Pancreas (tissue), 10 donors: ENCODE results near the gene INPP5A. TPM values are rescaled to one million over a fixed set of nuclear protein-coding genes. Genes with fewer than 3 reads are reported as not detected.

Experiments used
- ATAC-seq, 4 donors: fragments of 200-7000 bp; cut with Tn5 transposase; one replicate each; pipeline versions ENCODE4 v1.8.0 to v1.9.1; 2020; ENCODE audit warnings: mild to moderate bottlenecking in 4 of 4, moderate library complexity in 4 of 4
- DNase-seq, 6 donors: peaks; one replicate each; pipeline ENCODE4 v3.0.0-alpha.2; 2020
- FAIRE-seq: peaks from 2 replicates; lab custom pipeline; 2012; peaks lifted over from hg19 to GRCh38; lab: Jason Lieb, UNC
- H3K27ac ChIP-seq, 4 donors: fragments of 200-600 bp; sonication (generic); 1 replicate in 3 of 4; 2 replicates in 1 of 4; pipeline versions ENCODE4 v1.5.0 to v1.8.0; 2020
- H3K27me3 ChIP-seq, 4 donors: fragments of 200-600 bp; one replicate each; pipeline ENCODE4 v1.8.0; 2021
- H3K36me3 ChIP-seq, 3 donors: fragments of 200-600 bp; sonication (generic) in 1 of 3; one replicate each; pipeline versions ENCODE4 v1.5.0 to v1.8.0; 2020 to 2021
- H3K4me1 ChIP-seq, 3 donors: fragments of 200-600 bp; one replicate each; pipeline ENCODE4 v1.8.0; 2021
- H3K4me3 ChIP-seq, 4 donors: fragments of 200-600 bp; sonication (generic) in 2 of 4; one replicate each; pipeline versions ENCODE4 v1.5.0 to v1.8.0; 2020 to 2021
- H3K9me3 ChIP-seq, 4 donors: fragments of 200-600 bp; one replicate each; pipeline ENCODE4 v1.8.0; 2021
- WGBS, 2 donors: extraction: QIAGEN DNeasy Blood & Tissue Kit; methylation state at CpG; one replicate each; pipeline ENCODE4 v1.1.7; 2013; 5-methylcytosine and 5-hydroxymethylcytosine counted together
- intact Hi-C, 3 donors: fragments of 100-400 bp; cut with DNase I; formaldehyde crosslinking; loops; one replicate each; pipeline versions ENCODE4 v1.11.1 to v1.14.2; 2022
- polyA plus RNA-seq, 2 donors: library from polyadenylated mRNA; stranded (reverse); fragments of 200-250 nt; gene quantifications; one replicate each; pipeline ENCODE4 v1.2.3, GENCODE V29; 2013
- total RNA-seq, 6 donors: library from RNA; stranded (reverse); fragmentation: NEBNext Ultra II Directional in 4 of 6; extraction: Animal tissue kit (Norgen Biotek cat#: 25700) in 4 of 6; gene quantifications; one replicate each; pipeline versions ENCODE4 v1.2.1 to v1.2.4, GENCODE V29; 2021 to 2023
- TF ChIP-seq, protein P1 (sequence below), 4 donors: fragments of 200-600 bp; sonication (generic) in 3 of 4; IDR thresholded peaks; one replicate each; pipeline versions ENCODE4 v1.5.0 to v1.8.0; 2021; ENCODE audit warnings: antibody characterized with exemption in 4 of 4
- donor health status: healthy with polysubstance abuse.
- donor health status: DM: no; HTN: no; CAD: no; lungs with moderate emphysema.
- donor health status: DM: no; HTN: no; CAD: no.
- donor health status: control.
- donor health status: control.
- donor health status: Bipolar disorder and iron deficiency.
- donor health status: DM: yes; HTN: yes; CAD: no.
- donor health status: DM: no; HTN: no; CAD: no.
- donor health status: DM: no; HTN: no; CAD: no.
- donor health status: DM: yes; HTN: yes; CAD: no.

Gene INPP5A
- total and polyA plus RNA-seq, 8 donors, result 5.9 to 15.6 (median 11.3) TPM

DNA sequence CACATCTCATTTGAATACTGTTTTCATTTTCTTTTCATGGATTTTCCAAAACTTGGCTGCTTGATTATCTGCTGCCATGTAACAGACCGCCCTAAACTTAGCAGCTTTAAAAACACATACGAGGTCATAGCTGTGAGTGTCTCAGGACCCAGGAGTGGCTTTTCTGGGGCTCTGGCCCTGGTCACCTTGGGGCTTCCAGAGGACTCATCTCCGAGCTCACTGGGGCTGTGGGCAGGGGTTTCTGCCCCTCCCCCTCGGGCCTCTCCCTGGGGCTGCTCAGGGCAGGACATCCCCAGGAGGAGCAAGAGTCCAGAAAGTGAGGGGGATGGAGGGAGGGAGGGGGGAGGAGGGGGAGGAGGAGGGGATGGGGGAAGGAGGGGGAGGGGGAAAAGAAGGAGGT lies 171.3 kb downstream of the INPP5A start:
- TF ChIP-seq, protein P1, sequence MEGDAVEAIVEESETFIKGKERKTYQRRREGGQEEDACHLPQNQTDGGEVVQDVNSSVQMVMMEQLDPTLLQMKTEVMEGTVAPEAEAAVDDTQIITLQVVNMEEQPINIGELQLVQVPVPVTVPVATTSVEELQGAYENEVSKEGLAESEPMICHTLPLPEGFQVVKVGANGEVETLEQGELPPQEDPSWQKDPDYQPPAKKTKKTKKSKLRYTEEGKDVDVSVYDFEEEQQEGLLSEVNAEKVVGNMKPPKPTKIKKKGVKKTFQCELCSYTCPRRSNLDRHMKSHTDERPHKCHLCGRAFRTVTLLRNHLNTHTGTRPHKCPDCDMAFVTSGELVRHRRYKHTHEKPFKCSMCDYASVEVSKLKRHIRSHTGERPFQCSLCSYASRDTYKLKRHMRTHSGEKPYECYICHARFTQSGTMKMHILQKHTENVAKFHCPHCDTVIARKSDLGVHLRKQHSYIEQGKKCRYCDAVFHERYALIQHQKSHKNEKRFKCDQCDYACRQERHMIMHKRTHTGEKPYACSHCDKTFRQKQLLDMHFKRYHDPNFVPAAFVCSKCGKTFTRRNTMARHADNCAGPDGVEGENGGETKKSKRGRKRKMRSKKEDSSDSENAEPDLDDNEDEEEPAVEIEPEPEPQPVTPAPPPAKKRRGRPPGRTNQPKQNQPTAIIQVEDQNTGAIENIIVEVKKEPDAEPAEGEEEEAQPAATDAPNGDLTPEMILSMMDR (IDR thresholded peaks at IDR 0.05), result no peak
- Histone ChIP-seq H3K36me3 (peaks cover 0 to 3% (median 0%) of the 10 kb centered on the region in 3 donors), H3K4me1 (no peaks in the 10 kb centered on the region), H3K4me3 (no peak overlapping the region), H3K27me3 (no peaks in the 10 kb centered on the region), H3K27ac (no peak overlapping the region), H3K9me3 (no peaks in the 10 kb centered on the region)
- intact Hi-C loops, result no loop called here
- ATAC-seq, result no peak
- DNase-seq, result peak in 3 of 6 donors; percentile 6 to 30 (median 8)
- WGBS, 2 donors, result 88 to 94% methylated on average over 4 of the region's 4 CpGs
- FAIRE-seq, result no peak

- TF ChIP-seq, protein P1 (IDR thresholded peaks at IDR 0.05), result no peak
- no peaks in the 10 kb centered on the region for H3K27me3 ChIP-seq
- DNase-seq, result peak in 3 of 6 donors; percentile 11 to 54 (median 54)
- ATAC-seq, result no peak
- no peak overlapping the region for H3K4me3 ChIP-seq
- no peaks in the 10 kb centered on the region for H3K4me1 ChIP-seq
- H3K9me3 ChIP-seq, result no peaks in the 10 kb centered on the region
- intact Hi-C loops, result no loop called here
- WGBS, 2 donors, result 95 to 96% methylated on average over 13 of the region's 13 CpGs
- H3K36me3 ChIP-seq, result peaks cover 0 to 3% (median 0%) of the 10 kb centered on the region in 3 donors
- FAIRE-seq, result no peak
- no peak overlapping the region for H3K27ac ChIP-seq
Measured at GRCh38 chr10:132709471-132709951, 171.9 kb downstream of the INPP5A start.

- 94% methylated on average over 22 of the region's 22 CpGs for WGBS, 2 donors
- DNase-seq, result peak in 3 of 6 donors; percentile 14 to 59 (median 48)
- no peak for ATAC-seq
- Histone ChIP-seq H3K36me3 (peaks cover 0 to 3% (median 0%) of the 10 kb centered on the region in 3 donors), H3K9me3 (no peaks in the 10 kb centered on the region), H3K27ac (no peak overlapping the region), H3K4me3 (no peak overlapping the region), H3K4me1 (no peaks in the 10 kb centered on the region), H3K27me3 (no peaks in the 10 kb centered on the region)
- intact Hi-C loops, result no loop called here
- TF ChIP-seq, protein P1 (IDR thresholded peaks at IDR 0.05), result no peak
- no peak for FAIRE-seq
Measured at GRCh38 chr10:132710036-132710686, 172.6 kb downstream of the INPP5A start.

GRCh38 chr10:132710746-132711612 lies 173.4 kb downstream of the INPP5A start:
- no peak for ATAC-seq
- 96 to 97% methylated on average over 18 of the region's 18 CpGs for WGBS, 2 donors
- Histone ChIP-seq H3K4me3 (no peak overlapping the region), H3K27ac (no peak overlapping the region), H3K9me3 (no peaks in the 10 kb centered on the region), H3K27me3 (no peaks in the 10 kb centered on the region), H3K4me1 (no peaks in the 10 kb centered on the region), H3K36me3 (peaks cover 0 to 7% (median 0%) of the 10 kb centered on the region in 3 donors)
- DNase-seq, result peak in 3 of 6 donors; percentile 12 to 30 (median 29)
- intact Hi-C loops, result no loop called here
- TF ChIP-seq, protein P1 (IDR thresholded peaks at IDR 0.05), result no peak
- no peak for FAIRE-seq
